AG10803 (cell line): Measurements from ENCODE around the gene HNRNPR.
"Not testable (repeated sequence)": the region's sequence is repeated elsewhere in the genome, so short reads cannot be mapped to it uniquely, and the experiment has no call there.

ENCODE experiments used
- DNase-seq: peaks from one replicate; pipeline ENCODE4 v3.0.0; 2010; ENCODE audit warnings: low read depth
- H3K4me3 ChIP-seq: 2 replicates; pipeline ENCODE4 v1.5.1; 2011; ENCODE audit warnings: mild to moderate bottlenecking, low read length, control low read depth
- TF ChIP-seq, protein P1 (sequence below): conservative IDR thresholded peaks from 2 replicates; pipeline ENCODE4 v1.5.1; 2011; ENCODE audit warnings: mild to moderate bottlenecking, low read length, control low read depth, inconsistent platforms

HNRNPR gene

DNA sequence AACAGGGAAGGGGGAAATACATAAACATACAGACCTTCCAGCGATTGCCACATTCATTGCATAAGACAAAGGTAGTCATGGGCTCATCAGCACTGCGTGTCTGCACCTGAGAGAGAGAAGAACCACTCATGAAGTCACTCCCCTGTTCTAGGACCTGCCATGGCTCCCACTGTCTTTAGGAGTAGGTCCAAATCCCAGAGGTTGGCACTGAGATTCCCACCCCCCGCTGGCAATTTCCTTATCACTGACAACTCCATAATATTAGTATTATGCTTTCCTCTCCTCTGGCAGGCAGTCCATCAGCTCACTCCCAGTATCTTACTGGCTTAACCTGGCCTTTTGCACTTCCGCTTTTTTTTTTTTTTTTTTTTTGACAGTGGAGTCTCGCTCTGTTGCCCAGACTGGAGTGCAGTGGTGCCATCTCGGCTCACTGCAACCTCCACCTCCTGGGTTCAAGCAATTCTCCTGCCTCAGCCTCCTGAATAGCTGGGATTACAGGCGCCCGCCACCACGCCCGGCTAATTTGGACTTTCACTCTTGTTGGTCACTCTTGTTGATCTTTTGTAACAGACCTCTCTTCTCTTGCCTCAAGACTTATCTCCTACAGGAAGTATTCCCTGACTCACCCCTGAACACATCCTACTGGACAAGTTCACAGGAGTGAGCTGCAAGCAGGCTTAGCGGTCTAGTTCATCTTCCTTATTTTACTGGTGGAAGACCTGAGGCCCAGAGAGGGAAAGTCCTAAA lies 40.4 kb upstream of the HNRNPR start:
- TF ChIP-seq, protein P1, sequence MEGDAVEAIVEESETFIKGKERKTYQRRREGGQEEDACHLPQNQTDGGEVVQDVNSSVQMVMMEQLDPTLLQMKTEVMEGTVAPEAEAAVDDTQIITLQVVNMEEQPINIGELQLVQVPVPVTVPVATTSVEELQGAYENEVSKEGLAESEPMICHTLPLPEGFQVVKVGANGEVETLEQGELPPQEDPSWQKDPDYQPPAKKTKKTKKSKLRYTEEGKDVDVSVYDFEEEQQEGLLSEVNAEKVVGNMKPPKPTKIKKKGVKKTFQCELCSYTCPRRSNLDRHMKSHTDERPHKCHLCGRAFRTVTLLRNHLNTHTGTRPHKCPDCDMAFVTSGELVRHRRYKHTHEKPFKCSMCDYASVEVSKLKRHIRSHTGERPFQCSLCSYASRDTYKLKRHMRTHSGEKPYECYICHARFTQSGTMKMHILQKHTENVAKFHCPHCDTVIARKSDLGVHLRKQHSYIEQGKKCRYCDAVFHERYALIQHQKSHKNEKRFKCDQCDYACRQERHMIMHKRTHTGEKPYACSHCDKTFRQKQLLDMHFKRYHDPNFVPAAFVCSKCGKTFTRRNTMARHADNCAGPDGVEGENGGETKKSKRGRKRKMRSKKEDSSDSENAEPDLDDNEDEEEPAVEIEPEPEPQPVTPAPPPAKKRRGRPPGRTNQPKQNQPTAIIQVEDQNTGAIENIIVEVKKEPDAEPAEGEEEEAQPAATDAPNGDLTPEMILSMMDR, result no peak
- no peak overlapping the region for H3K4me3 ChIP-seq
- DNase-seq, result peak; percentile 75

- TF ChIP-seq, protein P1, result no peak
- DNase-seq, result no peak
- H3K4me3 ChIP-seq, result no peak overlapping the region
These were observed 39.7 kb upstream of the HNRNPR start for GRCh38 chr1:23383577-23384311.

DNA sequence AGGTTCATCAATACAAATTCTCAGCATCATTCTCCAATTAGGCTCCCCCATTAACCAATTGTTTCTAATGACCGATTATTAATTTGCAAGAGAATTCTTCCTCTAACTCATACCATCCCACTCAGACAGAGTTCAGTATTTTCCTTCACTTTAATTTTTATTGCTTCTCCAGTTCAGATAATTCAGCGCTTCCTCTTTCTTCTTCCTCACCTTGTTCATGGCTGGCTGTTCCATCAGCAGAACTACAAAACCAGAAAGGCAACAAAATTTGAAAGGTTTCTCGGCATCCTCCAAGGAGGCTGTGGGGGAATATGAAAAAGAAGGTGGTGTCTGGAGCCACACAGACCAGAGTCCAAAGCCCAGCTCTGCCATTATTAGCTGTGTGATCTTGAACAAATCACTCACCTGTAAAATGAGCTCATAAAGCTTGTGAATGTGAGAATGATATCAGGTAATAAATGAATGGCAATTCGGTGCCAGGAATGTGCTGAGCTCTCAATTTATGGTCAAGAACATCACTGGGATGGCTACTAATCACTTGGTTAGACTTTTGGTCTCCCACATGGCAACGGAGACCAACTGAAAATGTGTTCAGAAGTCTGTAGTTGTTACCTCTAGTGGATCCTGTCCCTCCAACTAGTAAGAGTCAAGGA lies 37.3 kb upstream of the HNRNPR start:
- H3K4me3 ChIP-seq, result no peak overlapping the region
- TF ChIP-seq, protein P1, result no peak
- no peak for DNase-seq

DNA sequence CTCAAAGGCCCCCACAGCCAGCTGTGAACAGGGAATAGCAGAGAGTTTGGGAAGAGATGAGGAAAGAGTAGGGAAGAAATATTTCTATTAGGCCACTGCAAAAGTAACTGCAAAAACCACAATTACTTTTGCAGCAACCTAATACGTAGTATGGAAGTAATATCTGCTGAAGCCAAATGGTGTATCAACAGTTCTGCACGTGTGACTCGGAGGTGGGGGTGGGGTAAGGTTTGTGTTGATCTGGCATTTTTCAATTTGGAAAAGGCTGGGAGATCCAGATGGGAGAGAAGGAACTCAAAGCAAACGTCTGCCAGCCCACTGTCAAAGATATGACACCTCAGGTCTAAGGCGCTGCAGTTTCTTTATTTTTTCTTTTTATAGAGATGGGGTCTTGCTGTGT lies 36.6 kb upstream of the HNRNPR start:
- TF ChIP-seq, protein P1, result no peak
- H3K4me3 ChIP-seq, result no peak overlapping the region
- peak; percentile 69 for DNase-seq

- H3K4me3 ChIP-seq, DNase-seq: not testable (repeated sequence)
These were observed 36.2 kb upstream of the HNRNPR start for GRCh38 chr1:23380236-23380635.

DNA sequence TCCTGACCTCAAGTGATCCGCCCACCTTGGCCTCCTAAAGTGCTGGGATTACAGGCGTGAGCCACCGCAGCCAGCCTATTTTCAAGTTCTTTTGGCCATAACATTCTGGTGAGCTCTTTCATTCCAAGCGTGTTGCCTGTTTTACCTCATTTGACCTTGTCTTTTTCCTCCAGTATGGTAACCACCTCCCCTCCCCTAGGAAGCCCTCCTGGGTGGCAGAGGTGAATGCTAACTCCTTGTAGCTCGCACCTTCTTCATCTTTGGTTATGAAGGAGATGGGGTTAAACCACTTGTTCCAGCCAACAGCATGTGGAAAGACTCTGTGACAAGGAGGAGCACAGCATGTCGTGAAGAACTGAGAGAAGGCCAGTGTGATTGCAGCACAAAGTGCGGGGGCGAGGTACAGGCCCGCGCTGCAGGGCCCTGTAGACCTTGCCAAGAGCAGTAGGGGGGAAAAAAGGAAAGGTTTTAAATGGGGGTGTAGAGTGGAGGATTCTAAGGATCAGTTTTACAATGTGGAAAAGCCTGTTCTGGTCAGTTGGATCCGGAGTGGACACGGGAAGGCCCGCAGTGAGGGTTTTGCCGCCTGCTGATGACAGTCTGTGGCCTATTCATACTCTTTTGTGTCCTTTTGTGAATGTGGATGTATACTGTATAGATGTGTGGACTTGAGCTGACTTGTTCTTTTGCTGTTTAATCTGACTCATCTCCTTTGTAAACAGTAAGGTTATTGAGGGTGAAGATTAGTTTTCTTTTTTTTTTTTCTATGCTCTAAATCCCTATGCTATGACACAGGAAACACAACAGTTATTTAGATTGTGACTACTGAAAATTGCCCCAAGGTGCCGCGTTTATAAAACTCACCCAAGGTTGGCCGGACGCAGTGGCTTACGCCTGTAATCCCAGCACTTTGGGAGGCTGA lies 33.1 kb upstream of the HNRNPR start:
- peak; percentile 85 for DNase-seq
- H3K4me3 ChIP-seq, result no peak overlapping the region
- TF ChIP-seq, protein P1, result no peak

- not testable (repeated sequence) for DNase-seq, H3K4me3 ChIP-seq
These were observed 30.1 kb upstream of the HNRNPR start for GRCh38 chr1:23374079-23374735.
